SK-N-SH treated with all-trans-retinoic acid at 6 μM for 48 hours (cell line): Measurements from ENCODE around the gene PLEKHJ1.

Experiments
- ARNTL ChIP-seq: fragments of 450-650 bp; formaldehyde crosslinking; IDR thresholded peaks from 2 replicates; pipeline ENCODE4 v1.5.0; 2020; ENCODE audit warnings: low read depth, mild to moderate bottlenecking, moderate library complexity, borderline replicate concordance
- BACH2 ChIP-seq: fragments of 250-450 bp; sonication (Bioruptor Pico); IDR thresholded peaks from 2 replicates; pipeline ENCODE4 v1.9.0; 2021; ENCODE audit warnings: mild to moderate bottlenecking, borderline replicate concordance
- ESRRG ChIP-seq: fragments of 250-450 bp; sonication (Bioruptor Pico); IDR thresholded peaks from 2 replicates; pipeline ENCODE4 v1.6.1; 2021; ENCODE audit warnings: mild to moderate bottlenecking
- GLIS3 ChIP-seq: fragments of 250-450 bp; sonication (Bioruptor Pico); IDR thresholded peaks from 2 replicates; pipeline ENCODE4 v1.5.0; 2020; ENCODE audit warnings: mild to moderate bottlenecking, moderate library complexity
- OSR1 ChIP-seq: fragments of 250-450 bp; sonication (Bioruptor Pico); IDR thresholded peaks from 2 replicates; pipeline ENCODE4 v1.8.0; 2022; ENCODE audit warnings: moderate library complexity, mild to moderate bottlenecking, inconsistent platforms
- PATZ1 ChIP-seq: fragments of 250-450 bp; sonication (Bioruptor Pico); IDR thresholded peaks from 2 replicates; pipeline ENCODE4 v1.8.0; 2020; ENCODE audit warnings: mild to moderate bottlenecking, moderate library complexity, borderline replicate concordance
- RARB ChIP-seq: fragments of 250-450 bp; sonication (Bioruptor Pico); IDR thresholded peaks from 2 replicates; pipeline ENCODE4 v1.8.0; 2021; ENCODE audit warnings: mild to moderate bottlenecking, moderate library complexity
- SNAI2 ChIP-seq: fragments of 250-450 bp; sonication (Bioruptor Pico); IDR thresholded peaks from 2 replicates; pipeline ENCODE4 v1.5.0; 2020; ENCODE audit warnings: mild to moderate bottlenecking, moderate library complexity
- TSHZ2 ChIP-seq: fragments of 250-450 bp; sonication (Bioruptor Pico); IDR thresholded peaks from 2 replicates; pipeline ENCODE4 v1.5.0; 2020; ENCODE audit warnings: mild to moderate bottlenecking, moderate library complexity
- ZFP30 ChIP-seq: fragments of 450-650 bp; formaldehyde crosslinking; IDR thresholded peaks from 2 replicates; pipeline ENCODE4 v1.5.0; 2022; ENCODE audit warnings: mild to moderate bottlenecking, moderate library complexity
- ZNF565 ChIP-seq: fragments of 450-650 bp; formaldehyde crosslinking; conservative IDR thresholded peaks from 2 replicates; pipeline ENCODE4 v1.5.0; 2020; ENCODE audit warnings: low read depth, mild to moderate bottlenecking, moderate library complexity
- ZNF70 ChIP-seq: fragments of 450-650 bp; formaldehyde crosslinking; IDR thresholded peaks from 2 replicates; pipeline ENCODE4 v1.5.0; 2020; ENCODE audit warnings: mild to moderate bottlenecking, moderate library complexity
- TF ChIP-seq, protein P1 (sequence below): fragments of 250-450 bp; sonication (Bioruptor Pico); IDR thresholded peaks from 2 replicates; pipeline ENCODE4 v1.8.0; 2021; ENCODE audit warnings: low read depth, mild to moderate bottlenecking, moderate library complexity, borderline replicate concordance

DNA sequence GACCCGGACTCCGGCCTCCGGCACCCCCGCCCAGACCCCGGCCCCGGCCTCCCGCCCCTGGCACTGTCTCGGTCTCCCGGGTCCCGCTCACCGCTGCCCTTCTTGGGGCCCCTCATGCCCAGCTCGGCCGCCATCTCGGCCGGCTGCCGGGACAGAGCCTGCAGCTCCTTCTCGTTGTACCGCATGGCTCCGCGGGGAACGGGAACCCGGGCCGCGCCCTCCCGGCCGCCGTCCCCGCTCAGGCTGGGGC lies 140 bp downstream of the PLEKHJ1 start:
- TF ChIP-seq, protein P1, sequence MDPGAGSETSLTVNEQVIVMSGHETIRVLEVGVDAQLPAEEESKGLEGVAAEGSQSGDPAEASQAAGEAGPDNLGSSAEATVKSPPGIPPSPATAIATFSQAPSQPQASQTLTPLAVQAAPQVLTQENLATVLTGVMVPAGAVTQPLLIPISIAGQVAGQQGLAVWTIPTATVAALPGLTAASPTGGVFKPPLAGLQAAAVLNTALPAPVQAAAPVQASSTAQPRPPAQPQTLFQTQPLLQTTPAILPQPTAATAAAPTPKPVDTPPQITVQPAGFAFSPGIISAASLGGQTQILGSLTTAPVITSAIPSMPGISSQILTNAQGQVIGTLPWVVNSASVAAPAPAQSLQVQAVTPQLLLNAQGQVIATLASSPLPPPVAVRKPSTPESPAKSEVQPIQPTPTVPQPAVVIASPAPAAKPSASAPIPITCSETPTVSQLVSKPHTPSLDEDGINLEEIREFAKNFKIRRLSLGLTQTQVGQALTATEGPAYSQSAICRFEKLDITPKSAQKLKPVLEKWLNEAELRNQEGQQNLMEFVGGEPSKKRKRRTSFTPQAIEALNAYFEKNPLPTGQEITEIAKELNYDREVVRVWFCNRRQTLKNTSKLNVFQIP (CRISPR knock-in tag) = no peak
- TF ChIP-seq BACH2 (CRISPR knock-in tag) = no peak
- no peak for TF ChIP-seq ESRRG
- TF ChIP-seq ZNF565 (CRISPR knock-in tag) = no peak
- no peak for TF ChIP-seq GLIS3 (CRISPR knock-in tag)
- TF ChIP-seq SNAI2 (CRISPR knock-in tag) = no peak
- no peak for TF ChIP-seq ARNTL (CRISPR knock-in tag)
- TF ChIP-seq ZFP30 (CRISPR knock-in tag) = no peak
- no peak for TF ChIP-seq OSR1 (CRISPR knock-in tag)
- TF ChIP-seq RARB (CRISPR knock-in tag) = no peak
- TF ChIP-seq TSHZ2 (CRISPR knock-in tag) = no peak
- no peak for TF ChIP-seq ZNF70 (CRISPR knock-in tag)
- no peak for TF ChIP-seq PATZ1 (CRISPR knock-in tag)
